ENCODE results near the gene AGO4.

- no peak for TF ChIP-seq CTCF (conservative IDR thresholded peaks at IDR 0.05; ENCODE audit: low read depth, low read length)
- TF ChIP-seq EZH2 (IDR thresholded peaks at IDR 0.05; ENCODE audit: borderline replicate concordance, low read depth, low read length, poor library complexity, severe bottlenecking): no peak
Measured at GRCh38 chr1:35883635-35884101, 75.9 kb downstream of the AGO4 start.

Measured in A673 (cell line).